H9 (cell line): ENCODE measurements around the gene RALA. TPM values are rescaled to one million over a fixed set of nuclear protein-coding genes. Genes with fewer than 3 reads are reported as not detected.

Experiments
- DNase-seq: peaks from one replicate; pipeline ENCODE4 v3.0.0-alpha.2; 2017
- H2AFZ ChIP-seq: one replicate; pipeline ENCODE4 v1.6.1; 2013; ENCODE audit warnings: mild to moderate bottlenecking, low read length, control low read depth, moderate library complexity
- H2AK5ac ChIP-seq: 2 replicates; pipeline ENCODE4 v1.6.1; 2013; ENCODE audit warnings: low read length, control low read depth, mixed read lengths; ENCODE audit not compliant: insufficient read length
- H2BK120ac ChIP-seq: one replicate; pipeline ENCODE4 v1.6.1; 2013; ENCODE audit warnings: low read depth, mild to moderate bottlenecking, low read length, control low read depth, inconsistent platforms; ENCODE audit not compliant: poor library complexity, severe bottlenecking
- H2BK12ac ChIP-seq: 2 replicates; pipeline ENCODE4 v1.6.1; 2013; ENCODE audit warnings: low read length, control low read depth, mixed read lengths, low read depth; ENCODE audit not compliant: insufficient read length
- H2BK15ac ChIP-seq: 2 replicates; pipeline ENCODE4 v1.6.1; 2013; ENCODE audit warnings: low read depth, low read length, control low read depth
- H2BK20ac ChIP-seq: one replicate; pipeline ENCODE4 v1.6.1; 2013; ENCODE audit warnings: low read depth, mild to moderate bottlenecking, low read length, control low read depth, inconsistent platforms; ENCODE audit not compliant: poor library complexity, severe bottlenecking
- H2BK5ac ChIP-seq: 2 replicates; pipeline ENCODE4 v1.6.1; 2013; ENCODE audit warnings: low read length, control low read depth, mixed read lengths; ENCODE audit not compliant: insufficient read length
- H3K14ac ChIP-seq: 2 replicates; pipeline ENCODE4 v1.6.1; 2013; ENCODE audit warnings: low read length, control low read depth; ENCODE audit not compliant: insufficient read depth
- H3K18ac ChIP-seq: 2 replicates; pipeline ENCODE4 v1.6.1; 2013; ENCODE audit warnings: low read depth, mild to moderate bottlenecking, mixed read lengths, low read length, control low read depth; ENCODE audit not compliant: insufficient read length
- H3K23ac ChIP-seq: 2 replicates; pipeline ENCODE4 v1.6.1; 2013; ENCODE audit warnings: low read length, control low read depth, mixed read lengths, low read depth; ENCODE audit not compliant: insufficient read length
- H3K23me2 ChIP-seq: 2 replicates; pipeline ENCODE4 v1.6.1; 2013; ENCODE audit warnings: low read depth, mild to moderate bottlenecking, mixed read lengths, low read length, control low read depth; ENCODE audit not compliant: insufficient read length, poor library complexity, severe bottlenecking
- H3K27ac ChIP-seq: 2 replicates; pipeline ENCODE4 v1.5.1; 2013; ENCODE audit warnings: low read length, control low read depth, mixed read lengths, low read depth; ENCODE audit not compliant: insufficient read length
- H3K27me3 ChIP-seq: 2 replicates; pipeline ENCODE4 v1.6.1; 2013; ENCODE audit warnings: low read length, control low read depth, inconsistent platforms; ENCODE audit not compliant: insufficient read depth
- H3K4ac ChIP-seq: 2 replicates; pipeline ENCODE4 v1.6.1; 2013; ENCODE audit warnings: low read depth, mild to moderate bottlenecking, control low read depth, inconsistent platforms, low read length, moderate library complexity
- H3K4me1 ChIP-seq: 2 replicates; pipeline ENCODE4 v1.6.1; 2013; ENCODE audit warnings: low read length, control low read depth, inconsistent platforms; ENCODE audit not compliant: insufficient read depth
- H3K4me2 ChIP-seq: 2 replicates; pipeline ENCODE4 v1.6.1; 2013; ENCODE audit warnings: low read length, control low read depth, mixed read lengths; ENCODE audit not compliant: insufficient read length, insufficient read depth
- H3K56ac ChIP-seq: 2 replicates; pipeline ENCODE4 v1.6.1; 2013; ENCODE audit warnings: low read depth, mild to moderate bottlenecking, mixed read lengths, low read length, control low read depth; ENCODE audit not compliant: insufficient read length
- H3K79me1 ChIP-seq: 2 replicates; pipeline ENCODE4 v1.6.1; 2013; ENCODE audit warnings: low read depth, mild to moderate bottlenecking, moderate library complexity, low read length, control low read depth, inconsistent platforms; ENCODE audit not compliant: insufficient read depth, poor library complexity, severe bottlenecking
- H3K79me2 ChIP-seq: 2 replicates; pipeline ENCODE4 v1.6.1; 2013; ENCODE audit warnings: low read length, control low read depth, inconsistent platforms; ENCODE audit not compliant: insufficient read depth
- H3K9ac ChIP-seq: 2 replicates; pipeline ENCODE4 v1.6.1; 2013; ENCODE audit warnings: low read length, control low read depth, mixed read lengths; ENCODE audit not compliant: insufficient read length; ENCODE audit errors: extremely low read depth
- H3K9me3 ChIP-seq: one replicate; pipeline ENCODE4 v1.6.1; 2013; ENCODE audit warnings: low read depth, low read length, inconsistent platforms; ENCODE audit not compliant: control insufficient read depth
- H3T11ph ChIP-seq: one replicate; pipeline ENCODE4 v1.6.1; 2013; ENCODE audit warnings: mild to moderate bottlenecking, low read length, control low read depth, inconsistent platforms
- H4K20me1 ChIP-seq: one replicate; pipeline ENCODE4 v1.6.1; 2013; ENCODE audit not compliant: control insufficient read depth, insufficient read length, insufficient read depth
- H4K5ac ChIP-seq: 2 replicates; pipeline ENCODE4 v1.6.1; 2013; ENCODE audit warnings: low read depth, mild to moderate bottlenecking, mixed read lengths, low read length, control low read depth; ENCODE audit not compliant: insufficient read length
- H4K8ac ChIP-seq: replicated peaks from 2 replicates; pipeline ENCODE4 v1.6.1; 2013; ENCODE audit warnings: low read length, control low read depth, mixed read lengths, low read depth; ENCODE audit not compliant: insufficient read length
- H4K91ac ChIP-seq: 2 replicates; pipeline ENCODE4 v1.6.1; 2013; ENCODE audit warnings: low read depth, mild to moderate bottlenecking, moderate library complexity, mixed read lengths, low read length, control low read depth; ENCODE audit not compliant: insufficient read length
- H3K27ac Mint-ChIP-seq, 3 experiments: 2 replicates in 2 of 3; 3 replicates in 1 of 3; pipeline ENCODE4 v1.8.0; 2020 to 2021; ENCODE audit warnings: mixed read lengths in 3 of 3, mild to moderate bottlenecking in 1 of 3, moderate library complexity in 1 of 3
- H3K27me3 Mint-ChIP-seq: 2 replicates; pipeline ENCODE4 v1.8.0; 2021; ENCODE audit warnings: low read depth, mild to moderate bottlenecking, moderate library complexity, mixed read lengths
- H3K36me3 Mint-ChIP-seq, 3 experiments: 2 replicates in 2 of 3; 3 replicates in 1 of 3; pipeline ENCODE4 v1.8.0; 2020 to 2021; ENCODE audit warnings: low read depth in 3 of 3, mixed read lengths in 3 of 3; ENCODE audit not compliant: insufficient read depth in 1 of 3
- H3K4me1 Mint-ChIP-seq, 2 experiments: 2 replicates each; pipeline ENCODE4 v1.8.0; 2020; ENCODE audit warnings: mixed read lengths in 2 of 2
- H3K4me3 Mint-ChIP-seq, 2 experiments: 2 replicates in 1 of 2; 3 replicates in 1 of 2; pipeline ENCODE4 v1.8.0; 2020 to 2021; ENCODE audit warnings: mild to moderate bottlenecking in 2 of 2, mixed read lengths in 2 of 2, moderate library complexity in 1 of 2
- H3K9me3 Mint-ChIP-seq, 2 experiments: 2 replicates in 1 of 2; 3 replicates in 1 of 2; pipeline ENCODE4 v1.8.0; 2020; ENCODE audit warnings: mild to moderate bottlenecking in 2 of 2, mixed read lengths in 2 of 2, moderate library complexity in 1 of 2
- CTCF ChIP-seq: fragments of 200-600 bp; sonication (generic); conservative IDR thresholded peaks from 3 replicates; pipeline ENCODE4 v1.8.0; 2021; ENCODE audit warnings: antibody characterized with exemption, mild to moderate bottlenecking
- total RNA-seq: library from RNA; stranded (reverse); gene quantifications from 2 replicates; pipeline ENCODE4 v1.2.1, GENCODE V29; 2021

RALA gene
- total RNA-seq, 1 experiment from 2014 or later, result 57.5 TPM

DNA sequence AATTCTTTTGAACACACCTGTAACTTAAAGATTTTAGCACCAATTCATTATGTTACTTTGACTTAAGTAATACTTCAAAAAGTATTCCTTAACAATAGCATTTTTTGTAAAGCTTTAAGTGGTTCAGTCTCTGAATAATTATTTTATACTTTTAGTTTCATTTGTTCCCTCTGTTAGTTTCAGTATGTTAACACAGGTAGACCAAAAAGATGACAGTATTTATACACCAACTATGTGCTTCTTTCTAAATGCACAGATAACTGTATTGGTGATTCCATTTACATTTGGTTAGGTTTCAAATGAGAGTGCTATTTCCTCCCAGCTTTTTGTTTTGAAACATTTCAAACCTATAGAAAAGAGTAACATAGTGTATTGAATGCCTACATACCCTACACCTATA, 14.0 kb downstream of the RALA start:
- no peak overlapping the region for H2BK20ac ChIP-seq
- Mint-ChIP-seq H3K27me3 (no peaks in the 10 kb centered on the region), H3K4me1 (peaks cover 42 to 43% of the 10 kb centered on the region in 2 experiments), H3K27ac (no peak overlapping the region), H3K9me3 (no peaks in the 10 kb centered on the region), H3K4me3 (no peak overlapping the region), H3K36me3 (peaks cover 19 to 32% (median 24%) of the 10 kb centered on the region in 3 experiments)
- no peaks in the 10 kb centered on the region for H3K9me3 ChIP-seq
- no peaks in the 10 kb centered on the region for H3K27me3 ChIP-seq
- no peak overlapping the region for H3K27ac ChIP-seq
- H3K14ac ChIP-seq, result no peak overlapping the region
- H2BK15ac ChIP-seq, result no peak overlapping the region
- no peak overlapping the region for H2AFZ ChIP-seq
- no peak overlapping the region for H4K91ac ChIP-seq
- H3K23ac ChIP-seq, result no peak overlapping the region
- DNase-seq, result no peak
- H3K4me1 ChIP-seq, result peaks cover 6% of the 10 kb centered on the region; the same call in 1 of the 2 replicates
- H4K8ac ChIP-seq, result no peak overlapping the region
- no peak for TF ChIP-seq CTCF
- no peak overlapping the region for H3K9ac ChIP-seq
- no peak overlapping the region for H3K4ac ChIP-seq
- H4K20me1 ChIP-seq, result peaks cover 2% of the 10 kb centered on the region
- H2BK12ac ChIP-seq, result no peak overlapping the region
- H3K4me2 ChIP-seq, result no peak overlapping the region
- H3K23me2 ChIP-seq, result no peaks in the 10 kb centered on the region
- H2BK120ac ChIP-seq, result no peak overlapping the region
- H3T11ph ChIP-seq, result no peak overlapping the region
- peaks cover 24% of the 10 kb centered on the region; the same call in 1 of the 2 replicates for H3K79me2 ChIP-seq
- H3K56ac ChIP-seq, result no peak overlapping the region
- H3K79me1 ChIP-seq, result peaks cover 8% of the 10 kb centered on the region
- H4K5ac ChIP-seq, result no peak overlapping the region
- no peak overlapping the region for H2BK5ac ChIP-seq
- no peak overlapping the region for H3K18ac ChIP-seq
- H2AK5ac ChIP-seq, result no peak overlapping the region
